HG02759 (cell line): ENCODE results near the gene GRAMD1B.
"Not testable (repeated sequence)": the region's sequence is repeated elsewhere in the genome, so short reads cannot be mapped to it uniquely, and the experiment has no call there.

Experiments
- ATAC-seq: cut with Tn5 transposase; IDR thresholded peaks from one replicate; pipeline ENCODE4 v1.9.1; 2021; ENCODE audit warnings: mild to moderate bottlenecking, moderate library complexity; ENCODE audit not compliant: unreplicated experiment

GRAMD1B gene

GRCh38 chr11:123562158-123562557 is 132.1 kb downstream of the GRAMD1B start:
- ATAC-seq = no peak

DNA sequence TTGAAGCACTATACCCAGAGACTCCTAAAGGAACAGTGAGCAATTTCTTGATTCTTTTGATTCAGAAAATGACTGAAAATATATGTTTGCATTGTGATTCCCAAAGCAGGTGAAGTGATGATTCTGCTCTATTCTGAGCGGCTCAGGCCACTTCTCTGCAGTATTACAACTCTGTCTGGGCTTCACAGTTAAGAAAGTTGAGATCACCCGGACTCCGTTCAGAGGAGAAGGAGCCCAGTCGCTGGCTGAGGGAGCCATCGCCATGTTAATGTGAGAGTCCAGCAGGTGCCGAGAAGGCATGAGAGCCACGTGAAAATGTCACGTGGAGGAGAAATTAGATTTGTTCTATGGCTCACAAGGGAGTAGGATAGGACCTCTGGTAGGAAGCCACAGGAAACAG is 132.8 kb downstream of the GRAMD1B start:
- no peak for ATAC-seq

DNA sequence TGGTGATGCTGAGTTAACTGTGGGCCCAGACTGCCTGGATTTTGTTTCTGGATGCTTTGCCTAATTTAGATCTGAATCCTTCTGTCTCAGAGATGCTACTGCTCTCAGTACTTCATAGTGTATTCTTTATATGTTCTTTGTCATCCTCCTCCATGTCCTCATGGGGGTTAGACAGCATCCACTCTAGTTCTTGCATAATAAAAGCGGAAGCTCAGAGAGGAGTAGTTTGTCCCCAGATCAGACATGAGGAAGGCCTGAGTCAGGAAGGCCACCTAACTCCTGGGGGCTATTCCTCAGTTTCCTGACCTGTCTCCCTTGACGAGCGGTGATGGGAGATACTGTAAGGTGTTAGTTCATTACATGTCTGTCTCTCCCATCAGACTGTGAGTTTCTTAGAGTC is 134.2 kb downstream of the GRAMD1B start:
- no peak for ATAC-seq

- no peak for ATAC-seq
Observed at GRCh38 chr11:123566852-123567251, 136.8 kb downstream of the GRAMD1B start.

GRCh38 chr11:123567466-123567865 is 137.4 kb downstream of the GRAMD1B start:
- no peak for ATAC-seq

DNA sequence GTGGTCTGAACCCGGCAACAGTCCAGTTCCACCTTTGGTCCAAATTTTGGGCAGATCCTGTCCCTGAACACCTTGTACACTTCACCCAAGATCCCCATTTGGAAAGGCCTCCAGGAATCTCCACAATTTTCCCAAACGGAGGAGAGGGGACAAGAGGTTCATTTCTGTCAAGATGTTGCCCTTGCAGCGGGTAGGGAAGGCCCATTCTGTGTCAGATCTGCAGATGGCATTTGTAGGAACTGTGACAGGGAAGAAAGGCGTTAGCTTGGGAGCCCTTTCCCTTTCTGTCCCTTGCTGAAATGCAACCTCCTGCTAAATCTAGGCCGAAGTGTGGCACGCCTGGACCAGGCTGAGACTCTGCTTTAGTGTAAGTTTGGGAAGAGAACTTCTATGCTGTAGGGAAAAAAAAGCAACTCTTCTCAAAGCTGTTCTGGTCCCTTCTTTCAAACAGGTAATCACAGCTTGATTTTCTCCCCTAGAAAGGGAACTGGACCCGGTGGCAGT is 138.3 kb downstream of the GRAMD1B start:
- no peak for ATAC-seq

DNA sequence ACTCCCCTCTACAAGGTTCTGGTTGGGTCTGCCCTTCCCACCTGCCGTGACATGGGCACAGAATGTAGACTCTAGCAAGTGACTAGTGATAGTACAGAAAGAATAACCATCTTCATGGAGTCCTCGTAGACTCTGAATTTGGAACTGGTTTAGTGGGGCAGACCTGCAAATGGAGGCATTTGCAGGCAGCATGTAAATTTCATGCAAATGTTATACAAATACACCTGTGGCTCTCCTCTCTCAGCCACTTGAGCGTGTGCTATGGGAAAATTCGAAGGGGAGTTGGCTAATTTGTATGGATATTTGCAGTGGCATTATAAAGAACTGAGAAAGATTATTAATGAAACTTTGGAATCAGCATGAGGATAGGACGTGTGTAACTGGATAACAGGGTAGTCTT is 139.3 kb downstream of the GRAMD1B start:
- ATAC-seq = no peak

- no peak for ATAC-seq
Observed at GRCh38 chr11:123570939-123571580, 141.0 kb downstream of the GRAMD1B start.

DNA sequence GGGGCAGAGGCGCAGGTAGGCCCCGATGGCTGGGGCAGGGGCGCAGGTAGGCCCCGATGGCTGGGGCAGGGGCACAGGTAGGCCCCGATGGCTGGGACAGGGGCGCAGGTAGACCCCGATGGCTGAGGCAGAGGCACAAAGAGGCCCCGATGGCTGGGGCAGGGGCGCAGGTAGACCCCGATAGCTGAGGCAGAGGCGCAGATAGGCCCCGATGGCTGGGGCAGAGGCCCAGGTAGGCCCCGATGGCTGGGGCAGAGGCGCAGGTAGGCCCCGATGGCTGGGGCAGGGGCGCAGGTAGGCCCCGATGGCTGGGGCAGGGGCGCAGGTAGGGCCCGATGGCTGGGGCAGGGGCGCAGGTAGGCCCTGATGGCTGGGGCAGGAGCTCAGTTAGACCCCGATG is 142.7 kb downstream of the GRAMD1B start:
- not testable (repeated sequence) for ATAC-seq

- no peak for ATAC-seq
Observed at GRCh38 chr11:123573286-123573685, 143.2 kb downstream of the GRAMD1B start.

DNA sequence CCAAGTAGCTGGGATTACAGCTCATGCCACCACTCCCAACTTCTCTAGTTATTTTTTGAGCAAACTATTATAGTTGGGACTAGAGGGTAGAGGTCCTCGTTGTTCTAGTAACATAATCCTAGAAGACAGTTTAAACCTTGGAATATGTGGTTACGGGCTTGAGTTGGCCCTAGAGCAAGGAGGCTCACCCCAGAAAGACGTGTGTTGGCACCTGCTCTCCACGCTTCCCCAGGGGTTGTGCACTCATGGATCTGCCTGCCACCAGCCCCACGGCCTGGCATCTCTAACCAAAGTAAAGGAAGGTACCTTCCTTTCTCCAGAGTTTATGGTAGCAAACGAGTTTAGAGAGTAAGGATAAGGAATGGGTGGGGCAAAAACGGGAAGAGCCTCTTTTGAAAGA is 145.4 kb downstream of the GRAMD1B start:
- no peak for ATAC-seq

DNA sequence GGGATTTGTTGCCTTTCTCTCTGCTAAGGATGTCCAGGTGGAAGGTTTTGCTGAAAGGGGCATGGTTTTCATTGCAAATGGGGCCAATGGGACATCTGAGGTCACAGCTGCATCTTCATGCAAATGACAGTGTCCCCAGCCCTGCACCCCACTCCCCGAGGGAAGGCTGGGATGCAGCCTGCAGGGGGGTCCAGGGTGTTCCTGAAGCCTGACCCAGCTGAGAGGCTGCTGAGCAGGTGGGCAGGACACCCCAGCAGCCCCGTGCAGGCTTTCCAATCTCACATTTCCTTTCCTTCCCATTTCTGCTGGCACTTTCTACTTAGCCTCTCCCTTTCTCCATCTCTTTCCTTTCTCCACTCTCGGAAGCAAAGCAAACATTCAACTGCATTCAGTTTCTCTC is 146.0 kb downstream of the GRAMD1B start:
- no peak for ATAC-seq

GRCh38 chr11:123576501-123576900 is 146.4 kb downstream of the GRAMD1B start:
- no peak for ATAC-seq

- peak; percentile 57 for ATAC-seq
Observed at GRCh38 chr11:123577081-123577598, 147.1 kb downstream of the GRAMD1B start.

- ATAC-seq = no peak
Observed at GRCh38 chr11:123578778-123579481, 148.9 kb downstream of the GRAMD1B start.

DNA sequence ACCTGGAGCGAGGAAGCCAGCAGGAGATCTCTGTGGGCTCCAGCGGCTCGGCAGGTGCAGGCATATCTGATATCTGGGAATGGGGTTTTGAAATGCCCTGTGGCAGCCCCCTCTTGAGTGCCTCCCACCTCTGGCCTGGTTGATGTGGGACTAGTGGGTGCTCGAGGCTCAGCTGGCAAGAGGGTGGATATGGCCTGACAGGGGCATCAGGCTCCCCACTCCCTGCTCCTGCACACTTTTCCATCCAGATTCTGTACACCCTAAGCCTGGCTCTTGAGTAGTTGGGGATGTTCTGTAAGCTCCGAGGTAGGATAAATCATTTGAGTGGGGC is 149.4 kb downstream of the GRAMD1B start:
- ATAC-seq = no peak

DNA sequence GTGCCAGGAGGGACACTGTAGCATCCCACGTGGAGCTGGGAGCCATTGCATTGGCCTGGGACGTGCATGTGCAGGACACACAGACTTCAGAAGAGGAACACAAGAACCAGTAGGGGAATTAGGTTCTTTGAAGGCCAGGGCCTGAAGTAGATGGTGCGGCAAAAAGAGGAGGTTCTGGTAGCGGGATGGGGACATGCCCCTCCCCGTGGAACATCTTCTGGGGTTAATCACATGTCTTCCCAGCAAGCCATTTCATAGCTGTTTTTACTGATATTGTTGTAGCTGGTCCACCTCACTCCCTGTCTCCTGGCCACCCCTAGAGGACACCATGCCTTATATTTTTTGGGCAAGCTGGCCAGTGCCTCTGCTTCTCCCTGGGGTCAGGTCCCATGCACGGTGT is 150.1 kb downstream of the GRAMD1B start:
- ATAC-seq = peak; percentile 6

DNA sequence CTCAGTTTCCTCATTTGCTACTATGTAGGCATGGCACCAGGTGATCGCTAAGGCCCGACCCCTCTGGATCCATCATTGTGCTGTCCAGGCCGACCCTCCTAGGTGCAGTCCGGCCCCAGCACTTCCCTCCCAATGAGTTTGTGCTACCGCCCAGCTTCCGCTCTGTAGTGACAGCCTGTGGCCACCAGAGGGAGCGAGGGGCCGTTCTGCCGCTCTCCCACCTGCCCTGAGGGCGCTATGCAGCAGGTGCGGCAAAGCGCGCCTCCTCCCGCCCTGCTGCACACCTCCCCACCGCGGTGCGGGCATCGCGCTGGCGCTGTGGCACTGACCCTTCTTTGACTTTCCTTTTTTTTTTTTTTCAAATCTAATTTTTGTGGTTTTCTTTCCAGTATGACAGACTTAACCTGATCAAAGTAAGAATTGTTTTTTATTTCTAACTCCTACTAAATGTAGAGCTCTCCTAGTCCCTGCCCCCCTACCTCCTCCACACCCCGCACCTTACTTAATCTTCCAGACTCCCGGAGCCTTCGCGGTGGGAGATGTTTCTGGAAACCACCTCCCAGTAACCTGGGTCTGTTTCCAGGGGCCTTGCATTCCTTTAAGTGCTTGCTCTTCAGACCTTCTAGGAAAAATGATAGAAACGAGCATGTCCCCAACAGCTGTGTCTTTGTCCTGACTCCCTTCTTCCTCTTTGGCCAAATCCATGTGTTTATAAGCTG is 150.6 kb downstream of the GRAMD1B start:
- ATAC-seq = peak; percentile 89

GRCh38 chr11:123581651-123582399 is 151.8 kb downstream of the GRAMD1B start:
- ATAC-seq = no peak

DNA sequence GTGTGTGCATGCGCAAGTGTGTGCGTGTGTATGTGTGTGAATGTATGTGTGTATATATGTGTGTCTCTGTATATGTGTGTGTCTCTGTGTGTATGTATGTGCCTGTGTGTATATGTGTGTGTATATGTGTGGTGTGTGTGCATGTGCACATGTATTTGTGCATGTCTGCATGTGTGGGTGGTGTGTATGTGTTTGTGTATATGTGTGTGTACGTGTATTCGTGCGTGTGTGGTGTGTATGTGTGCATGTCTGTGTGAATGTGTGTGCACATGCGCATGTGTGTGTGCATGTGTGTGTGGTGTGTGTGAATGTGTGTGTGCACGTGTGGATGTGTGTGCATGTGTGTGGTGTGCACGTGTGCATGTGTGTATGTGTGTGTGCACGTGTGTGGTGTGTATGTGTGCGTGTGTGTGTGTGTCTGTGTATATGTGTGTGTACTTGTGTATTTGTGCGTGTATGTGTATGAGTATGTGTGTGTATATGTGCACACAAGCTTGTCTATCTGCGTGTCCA is 153.0 kb downstream of the GRAMD1B start:
- ATAC-seq = no peak

GRCh38 chr11:123584186-123584585 is 154.1 kb downstream of the GRAMD1B start:
- ATAC-seq = no peak
